ENCODE data around the gene EIF1. TPM values are rescaled to one million over a fixed set of nuclear protein-coding genes. Genes with fewer than 3 reads are reported as not detected.

Gene EIF1
- total and polyA plus RNA-seq, 4 donors: 56.5 to 755 (median 159) TPM

DNA sequence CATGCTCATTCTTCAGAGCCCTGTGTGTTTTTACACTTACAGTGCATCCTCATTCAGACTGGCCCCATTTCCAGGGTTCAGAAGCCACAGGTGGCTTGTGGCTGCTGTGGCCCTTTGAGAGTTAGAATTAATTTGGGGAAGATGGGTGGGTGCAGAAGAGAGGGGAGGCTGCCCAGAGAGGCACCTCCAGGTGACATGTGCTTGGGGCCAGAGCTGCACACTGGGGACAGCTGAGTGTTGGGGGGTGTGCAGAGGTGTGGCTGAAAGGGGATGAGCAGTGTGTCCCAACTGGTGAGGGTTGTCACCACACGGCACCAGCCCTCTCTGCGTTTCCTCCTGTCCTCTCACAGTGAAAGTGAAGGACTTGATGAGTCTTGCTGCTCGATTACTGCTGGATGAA is 6.9 kb upstream of the EIF1 start:
- H3K4me3 ChIP-seq (ENCODE audit: low read depth in 1 of 3, low read length in 3 of 3): no peak overlapping the region
- H3K9me3 ChIP-seq (ENCODE audit: control insufficient read depth in 4 of 4, low read length in 3 of 4): no peaks in the 10 kb centered on the region
- H3K36me3 ChIP-seq (ENCODE audit: control insufficient read depth in 4 of 4, insufficient read depth in 3 of 4, low read depth in 1 of 4, low read length in 3 of 4): no peaks in the 10 kb centered on the region
- H3K27ac ChIP-seq (ENCODE audit: low read depth in 1 of 2, low read length in 2 of 2): no peak overlapping the region
- H3K4me1 ChIP-seq (ENCODE audit: control insufficient read depth in 4 of 4, insufficient read depth in 4 of 4, low read length in 3 of 4): peaks cover 0 to 2% (median 0%) of the 10 kb centered on the region in 4 donors
- 89% methylated on average over 3 of the region's 3 CpGs for WGBS
- no peak for DNase-seq (ENCODE audit: low spot score)
- H3K27me3 ChIP-seq (ENCODE audit: control insufficient read depth in 4 of 4, insufficient read depth in 4 of 4, low read length in 3 of 4): no peaks in the 10 kb centered on the region
- H3K9ac ChIP-seq (ENCODE audit: low read depth in 1 of 2, low read length in 2 of 2): no peak overlapping the region
- TF ChIP-seq FOXA2 (IDR thresholded peaks at IDR 0.05): no peak
- TF ChIP-seq HNF4G (IDR thresholded peaks at IDR 0.05): no peak
- TF ChIP-seq, protein P1, sequence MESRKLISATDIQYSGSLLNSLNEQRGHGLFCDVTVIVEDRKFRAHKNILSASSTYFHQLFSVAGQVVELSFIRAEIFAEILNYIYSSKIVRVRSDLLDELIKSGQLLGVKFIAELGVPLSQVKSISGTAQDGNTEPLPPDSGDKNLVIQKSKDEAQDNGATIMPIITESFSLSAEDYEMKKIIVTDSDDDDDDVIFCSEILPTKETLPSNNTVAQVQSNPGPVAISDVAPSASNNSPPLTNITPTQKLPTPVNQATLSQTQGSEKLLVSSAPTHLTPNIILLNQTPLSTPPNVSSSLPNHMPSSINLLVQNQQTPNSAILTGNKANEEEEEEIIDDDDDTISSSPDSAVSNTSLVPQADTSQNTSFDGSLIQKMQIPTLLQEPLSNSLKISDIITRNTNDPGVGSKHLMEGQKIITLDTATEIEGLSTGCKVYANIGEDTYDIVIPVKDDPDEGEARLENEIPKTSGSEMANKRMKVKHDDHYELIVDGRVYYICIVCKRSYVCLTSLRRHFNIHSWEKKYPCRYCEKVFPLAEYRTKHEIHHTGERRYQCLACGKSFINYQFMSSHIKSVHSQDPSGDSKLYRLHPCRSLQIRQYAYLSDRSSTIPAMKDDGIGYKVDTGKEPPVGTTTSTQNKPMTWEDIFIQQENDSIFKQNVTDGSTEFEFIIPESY (IDR thresholded peaks at IDR 0.05): no peak

DNA sequence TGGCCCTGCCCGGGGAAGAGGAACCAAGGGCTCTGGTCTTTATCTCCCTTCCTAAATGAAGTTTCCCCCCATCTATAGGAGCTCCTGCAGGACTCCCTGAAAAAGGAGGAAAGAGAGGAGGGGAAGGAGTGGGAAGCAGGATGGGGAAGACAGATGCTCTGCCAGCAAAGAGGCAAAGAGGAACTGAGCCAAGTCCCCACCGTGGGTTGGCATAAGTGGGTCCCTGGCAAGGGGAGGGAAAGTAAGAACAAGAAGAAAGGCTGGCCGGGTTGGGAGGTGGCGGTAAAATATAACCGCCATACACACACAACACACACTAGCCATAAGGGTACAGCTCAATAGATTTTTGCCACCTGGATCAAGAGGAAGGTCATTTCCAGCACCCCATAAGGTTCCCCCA is 6.1 kb upstream of the EIF1 start:
- WGBS: 91% methylated on average over 5 of the region's 5 CpGs
- no peak for DNase-seq (ENCODE audit: low spot score)
- no peaks in the 10 kb centered on the region for H3K36me3 ChIP-seq (ENCODE audit: control insufficient read depth in 4 of 4, insufficient read depth in 3 of 4, low read depth in 1 of 4, low read length in 3 of 4)
- peaks cover 0 to 2% (median 2%) of the 10 kb centered on the region in 4 donors for H3K4me1 ChIP-seq (ENCODE audit: control insufficient read depth in 4 of 4, insufficient read depth in 4 of 4, low read length in 3 of 4)
- H3K27ac ChIP-seq (ENCODE audit: low read depth in 1 of 2, low read length in 2 of 2): no peak overlapping the region
- TF ChIP-seq TAF1 (conservative IDR thresholded peaks at IDR 0.05) (no peak), GABPA (IDR thresholded peaks at IDR 0.05 in 1 of 2, conservative IDR thresholded peaks at IDR 0.05 in 1 of 2) (no peak), HNF4A (conservative IDR thresholded peaks at IDR 0.05) (no peak), SP1 (IDR thresholded peaks at IDR 0.05) (no peak), RXRA (IDR thresholded peaks at IDR 0.05) (no peak), HNF4G (IDR thresholded peaks at IDR 0.05) (no peak)
- no peaks in the 10 kb centered on the region for H3K27me3 ChIP-seq (ENCODE audit: control insufficient read depth in 4 of 4, insufficient read depth in 4 of 4, low read length in 3 of 4)
- no peak overlapping the region for H3K9ac ChIP-seq (ENCODE audit: low read depth in 1 of 2, low read length in 2 of 2)
- H3K4me3 ChIP-seq (ENCODE audit: low read depth in 1 of 3, low read length in 3 of 3): no peak overlapping the region
- no peaks in the 10 kb centered on the region for H3K9me3 ChIP-seq (ENCODE audit: control insufficient read depth in 4 of 4, low read length in 3 of 4)

DNA sequence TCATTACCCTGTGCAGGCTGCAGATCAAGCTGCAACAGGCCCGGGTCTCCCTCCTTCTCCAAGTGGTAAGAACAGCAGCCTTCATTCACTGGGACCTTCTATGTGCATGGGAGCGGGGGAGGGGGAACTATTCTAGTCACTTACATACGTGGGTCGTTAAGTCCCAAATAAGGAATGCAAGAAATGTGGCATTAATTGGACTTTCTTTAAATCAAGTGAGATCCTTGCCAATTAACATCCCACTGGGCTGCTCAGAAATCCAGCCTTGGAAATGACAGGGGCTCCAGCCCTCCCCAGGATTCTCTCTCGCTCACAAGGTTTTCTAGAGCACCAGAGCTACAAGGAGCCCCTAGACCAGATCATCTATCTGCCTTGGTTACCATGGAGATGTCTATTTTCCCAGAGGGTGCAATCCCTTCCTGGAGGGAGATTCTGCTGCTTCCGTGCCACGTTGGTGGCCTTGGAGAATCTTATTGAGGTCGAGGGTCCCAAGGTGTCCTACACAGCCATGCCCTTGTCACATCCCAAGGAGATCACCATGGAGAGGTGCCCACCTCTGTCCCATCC is 5.2 kb upstream of the EIF1 start:
- 87% methylated on average over 8 of the region's 8 CpGs for WGBS
- Histone ChIP-seq H3K9ac (ENCODE audit: low read depth in 1 of 2, low read length in 2 of 2) (no peak overlapping the region), H3K27me3 (ENCODE audit: control insufficient read depth in 4 of 4, insufficient read depth in 4 of 4, low read length in 3 of 4) (no peaks in the 10 kb centered on the region), H3K4me3 (ENCODE audit: low read depth in 1 of 3, low read length in 3 of 3) (no peak overlapping the region), H3K27ac (ENCODE audit: low read depth in 1 of 2, low read length in 2 of 2) (no peak overlapping the region), H3K4me1 (ENCODE audit: control insufficient read depth in 4 of 4, insufficient read depth in 4 of 4, low read length in 3 of 4) (peaks cover 0 to 6% (median 4%) of the 10 kb centered on the region in 4 donors), H3K9me3 (ENCODE audit: control insufficient read depth in 4 of 4, low read length in 3 of 4) (no peaks in the 10 kb centered on the region), H3K36me3 (ENCODE audit: control insufficient read depth in 4 of 4, insufficient read depth in 3 of 4, low read depth in 1 of 4, low read length in 3 of 4) (no peaks in the 10 kb centered on the region)
- TF ChIP-seq, protein P2, sequence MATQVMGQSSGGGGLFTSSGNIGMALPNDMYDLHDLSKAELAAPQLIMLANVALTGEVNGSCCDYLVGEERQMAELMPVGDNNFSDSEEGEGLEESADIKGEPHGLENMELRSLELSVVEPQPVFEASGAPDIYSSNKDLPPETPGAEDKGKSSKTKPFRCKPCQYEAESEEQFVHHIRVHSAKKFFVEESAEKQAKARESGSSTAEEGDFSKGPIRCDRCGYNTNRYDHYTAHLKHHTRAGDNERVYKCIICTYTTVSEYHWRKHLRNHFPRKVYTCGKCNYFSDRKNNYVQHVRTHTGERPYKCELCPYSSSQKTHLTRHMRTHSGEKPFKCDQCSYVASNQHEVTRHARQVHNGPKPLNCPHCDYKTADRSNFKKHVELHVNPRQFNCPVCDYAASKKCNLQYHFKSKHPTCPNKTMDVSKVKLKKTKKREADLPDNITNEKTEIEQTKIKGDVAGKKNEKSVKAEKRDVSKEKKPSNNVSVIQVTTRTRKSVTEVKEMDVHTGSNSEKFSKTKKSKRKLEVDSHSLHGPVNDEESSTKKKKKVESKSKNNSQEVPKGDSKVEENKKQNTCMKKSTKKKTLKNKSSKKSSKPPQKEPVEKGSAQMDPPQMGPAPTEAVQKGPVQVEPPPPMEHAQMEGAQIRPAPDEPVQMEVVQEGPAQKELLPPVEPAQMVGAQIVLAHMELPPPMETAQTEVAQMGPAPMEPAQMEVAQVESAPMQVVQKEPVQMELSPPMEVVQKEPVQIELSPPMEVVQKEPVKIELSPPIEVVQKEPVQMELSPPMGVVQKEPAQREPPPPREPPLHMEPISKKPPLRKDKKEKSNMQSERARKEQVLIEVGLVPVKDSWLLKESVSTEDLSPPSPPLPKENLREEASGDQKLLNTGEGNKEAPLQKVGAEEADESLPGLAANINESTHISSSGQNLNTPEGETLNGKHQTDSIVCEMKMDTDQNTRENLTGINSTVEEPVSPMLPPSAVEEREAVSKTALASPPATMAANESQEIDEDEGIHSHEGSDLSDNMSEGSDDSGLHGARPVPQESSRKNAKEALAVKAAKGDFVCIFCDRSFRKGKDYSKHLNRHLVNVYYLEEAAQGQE (IDR thresholded peaks at IDR 0.05): no peak
- TF ChIP-seq NR2F2 (IDR thresholded peaks at IDR 0.05) (no peak), JUND (IDR thresholded peaks at IDR 0.05) (no peak), EGR1 (IDR thresholded peaks at IDR 0.05; ENCODE audit: low read depth in 2 of 2) (no peak), GABPA (IDR thresholded peaks at IDR 0.05 in 1 of 2, conservative IDR thresholded peaks at IDR 0.05 in 1 of 2) (no peak), HNF4A (conservative IDR thresholded peaks at IDR 0.05) (no peak), FOXA2 (IDR thresholded peaks at IDR 0.05) (no peak), HNF4G (IDR thresholded peaks at IDR 0.05) (no peak), ATF3 (IDR thresholded peaks at IDR 0.05) (no peak), YY1 (IDR thresholded peaks at IDR 0.05) (no peak), MAX (IDR thresholded peaks at IDR 0.05) (no peak), RAD21 (IDR thresholded peaks at IDR 0.05) (no peak), RXRA (IDR thresholded peaks at IDR 0.05) (no peak), TAF1 (conservative IDR thresholded peaks at IDR 0.05) (no peak)
- no peak for DNase-seq (ENCODE audit: low spot score)
